Measurements from ENCODE around the gene TCEA3.

- TF ChIP-seq, protein P1, sequence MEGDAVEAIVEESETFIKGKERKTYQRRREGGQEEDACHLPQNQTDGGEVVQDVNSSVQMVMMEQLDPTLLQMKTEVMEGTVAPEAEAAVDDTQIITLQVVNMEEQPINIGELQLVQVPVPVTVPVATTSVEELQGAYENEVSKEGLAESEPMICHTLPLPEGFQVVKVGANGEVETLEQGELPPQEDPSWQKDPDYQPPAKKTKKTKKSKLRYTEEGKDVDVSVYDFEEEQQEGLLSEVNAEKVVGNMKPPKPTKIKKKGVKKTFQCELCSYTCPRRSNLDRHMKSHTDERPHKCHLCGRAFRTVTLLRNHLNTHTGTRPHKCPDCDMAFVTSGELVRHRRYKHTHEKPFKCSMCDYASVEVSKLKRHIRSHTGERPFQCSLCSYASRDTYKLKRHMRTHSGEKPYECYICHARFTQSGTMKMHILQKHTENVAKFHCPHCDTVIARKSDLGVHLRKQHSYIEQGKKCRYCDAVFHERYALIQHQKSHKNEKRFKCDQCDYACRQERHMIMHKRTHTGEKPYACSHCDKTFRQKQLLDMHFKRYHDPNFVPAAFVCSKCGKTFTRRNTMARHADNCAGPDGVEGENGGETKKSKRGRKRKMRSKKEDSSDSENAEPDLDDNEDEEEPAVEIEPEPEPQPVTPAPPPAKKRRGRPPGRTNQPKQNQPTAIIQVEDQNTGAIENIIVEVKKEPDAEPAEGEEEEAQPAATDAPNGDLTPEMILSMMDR (IDR thresholded peaks at IDR 0.05; ENCODE audit: insufficient read depth, low read length), result no peak
- TF ChIP-seq, protein P2, sequence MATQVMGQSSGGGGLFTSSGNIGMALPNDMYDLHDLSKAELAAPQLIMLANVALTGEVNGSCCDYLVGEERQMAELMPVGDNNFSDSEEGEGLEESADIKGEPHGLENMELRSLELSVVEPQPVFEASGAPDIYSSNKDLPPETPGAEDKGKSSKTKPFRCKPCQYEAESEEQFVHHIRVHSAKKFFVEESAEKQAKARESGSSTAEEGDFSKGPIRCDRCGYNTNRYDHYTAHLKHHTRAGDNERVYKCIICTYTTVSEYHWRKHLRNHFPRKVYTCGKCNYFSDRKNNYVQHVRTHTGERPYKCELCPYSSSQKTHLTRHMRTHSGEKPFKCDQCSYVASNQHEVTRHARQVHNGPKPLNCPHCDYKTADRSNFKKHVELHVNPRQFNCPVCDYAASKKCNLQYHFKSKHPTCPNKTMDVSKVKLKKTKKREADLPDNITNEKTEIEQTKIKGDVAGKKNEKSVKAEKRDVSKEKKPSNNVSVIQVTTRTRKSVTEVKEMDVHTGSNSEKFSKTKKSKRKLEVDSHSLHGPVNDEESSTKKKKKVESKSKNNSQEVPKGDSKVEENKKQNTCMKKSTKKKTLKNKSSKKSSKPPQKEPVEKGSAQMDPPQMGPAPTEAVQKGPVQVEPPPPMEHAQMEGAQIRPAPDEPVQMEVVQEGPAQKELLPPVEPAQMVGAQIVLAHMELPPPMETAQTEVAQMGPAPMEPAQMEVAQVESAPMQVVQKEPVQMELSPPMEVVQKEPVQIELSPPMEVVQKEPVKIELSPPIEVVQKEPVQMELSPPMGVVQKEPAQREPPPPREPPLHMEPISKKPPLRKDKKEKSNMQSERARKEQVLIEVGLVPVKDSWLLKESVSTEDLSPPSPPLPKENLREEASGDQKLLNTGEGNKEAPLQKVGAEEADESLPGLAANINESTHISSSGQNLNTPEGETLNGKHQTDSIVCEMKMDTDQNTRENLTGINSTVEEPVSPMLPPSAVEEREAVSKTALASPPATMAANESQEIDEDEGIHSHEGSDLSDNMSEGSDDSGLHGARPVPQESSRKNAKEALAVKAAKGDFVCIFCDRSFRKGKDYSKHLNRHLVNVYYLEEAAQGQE (IDR thresholded peaks at IDR 0.05; ENCODE audit: insufficient replicate concordance, low read depth), result no peak
- no peak for TF ChIP-seq POLR2AphosphoS5 (IDR thresholded peaks at IDR 0.05; ENCODE audit: low read depth)
Measured at GRCh38 chr1:23385119-23385621, 39.4 kb downstream of the TCEA3 start.

Measured in HL-60 (cell line).